H9 (cell line): ENCODE results near the gene MMRN2. TPM values are rescaled to one million over a fixed set of nuclear protein-coding genes. Genes with fewer than 3 reads are reported as not detected.

Source experiments
- DNase-seq: peaks from one replicate; pipeline ENCODE4 v3.0.0-alpha.2; 2017
- H2AFZ ChIP-seq: one replicate; pipeline ENCODE4 v1.6.1; 2013; ENCODE audit warnings: mild to moderate bottlenecking, low read length, control low read depth, moderate library complexity
- H2AK5ac ChIP-seq: 2 replicates; pipeline ENCODE4 v1.6.1; 2013; ENCODE audit warnings: low read length, control low read depth, mixed read lengths; ENCODE audit not compliant: insufficient read length
- H2BK120ac ChIP-seq: one replicate; pipeline ENCODE4 v1.6.1; 2013; ENCODE audit warnings: low read depth, mild to moderate bottlenecking, low read length, control low read depth, inconsistent platforms; ENCODE audit not compliant: poor library complexity, severe bottlenecking
- H2BK12ac ChIP-seq: 2 replicates; pipeline ENCODE4 v1.6.1; 2013; ENCODE audit warnings: low read length, control low read depth, mixed read lengths, low read depth; ENCODE audit not compliant: insufficient read length
- H2BK15ac ChIP-seq: 2 replicates; pipeline ENCODE4 v1.6.1; 2013; ENCODE audit warnings: low read depth, low read length, control low read depth
- H2BK20ac ChIP-seq: one replicate; pipeline ENCODE4 v1.6.1; 2013; ENCODE audit warnings: low read depth, mild to moderate bottlenecking, low read length, control low read depth, inconsistent platforms; ENCODE audit not compliant: poor library complexity, severe bottlenecking
- H2BK5ac ChIP-seq: 2 replicates; pipeline ENCODE4 v1.6.1; 2013; ENCODE audit warnings: low read length, control low read depth, mixed read lengths; ENCODE audit not compliant: insufficient read length
- H3K14ac ChIP-seq: 2 replicates; pipeline ENCODE4 v1.6.1; 2013; ENCODE audit warnings: low read length, control low read depth; ENCODE audit not compliant: insufficient read depth
- H3K18ac ChIP-seq: 2 replicates; pipeline ENCODE4 v1.6.1; 2013; ENCODE audit warnings: low read depth, mild to moderate bottlenecking, mixed read lengths, low read length, control low read depth; ENCODE audit not compliant: insufficient read length
- H3K23ac ChIP-seq: 2 replicates; pipeline ENCODE4 v1.6.1; 2013; ENCODE audit warnings: low read length, control low read depth, mixed read lengths, low read depth; ENCODE audit not compliant: insufficient read length
- H3K23me2 ChIP-seq: 2 replicates; pipeline ENCODE4 v1.6.1; 2013; ENCODE audit warnings: low read depth, mild to moderate bottlenecking, mixed read lengths, low read length, control low read depth; ENCODE audit not compliant: insufficient read length, poor library complexity, severe bottlenecking
- H3K27ac ChIP-seq: 2 replicates; pipeline ENCODE4 v1.5.1; 2013; ENCODE audit warnings: low read length, control low read depth, mixed read lengths, low read depth; ENCODE audit not compliant: insufficient read length
- H3K27me3 ChIP-seq: 2 replicates; pipeline ENCODE4 v1.6.1; 2013; ENCODE audit warnings: low read length, control low read depth, inconsistent platforms; ENCODE audit not compliant: insufficient read depth
- H3K4ac ChIP-seq: 2 replicates; pipeline ENCODE4 v1.6.1; 2013; ENCODE audit warnings: low read depth, mild to moderate bottlenecking, control low read depth, inconsistent platforms, low read length, moderate library complexity
- H3K4me1 ChIP-seq: 2 replicates; pipeline ENCODE4 v1.6.1; 2013; ENCODE audit warnings: low read length, control low read depth, inconsistent platforms; ENCODE audit not compliant: insufficient read depth
- H3K4me2 ChIP-seq: 2 replicates; pipeline ENCODE4 v1.6.1; 2013; ENCODE audit warnings: low read length, control low read depth, mixed read lengths; ENCODE audit not compliant: insufficient read length, insufficient read depth
- H3K56ac ChIP-seq: 2 replicates; pipeline ENCODE4 v1.6.1; 2013; ENCODE audit warnings: low read depth, mild to moderate bottlenecking, mixed read lengths, low read length, control low read depth; ENCODE audit not compliant: insufficient read length
- H3K79me1 ChIP-seq: 2 replicates; pipeline ENCODE4 v1.6.1; 2013; ENCODE audit warnings: low read depth, mild to moderate bottlenecking, moderate library complexity, low read length, control low read depth, inconsistent platforms; ENCODE audit not compliant: insufficient read depth, poor library complexity, severe bottlenecking
- H3K79me2 ChIP-seq: 2 replicates; pipeline ENCODE4 v1.6.1; 2013; ENCODE audit warnings: low read length, control low read depth, inconsistent platforms; ENCODE audit not compliant: insufficient read depth
- H3K9ac ChIP-seq: 2 replicates; pipeline ENCODE4 v1.6.1; 2013; ENCODE audit warnings: low read length, control low read depth, mixed read lengths; ENCODE audit not compliant: insufficient read length; ENCODE audit errors: extremely low read depth
- H3K9me3 ChIP-seq: one replicate; pipeline ENCODE4 v1.6.1; 2013; ENCODE audit warnings: low read depth, low read length, inconsistent platforms; ENCODE audit not compliant: control insufficient read depth
- H3T11ph ChIP-seq: one replicate; pipeline ENCODE4 v1.6.1; 2013; ENCODE audit warnings: mild to moderate bottlenecking, low read length, control low read depth, inconsistent platforms
- H4K20me1 ChIP-seq: one replicate; pipeline ENCODE4 v1.6.1; 2013; ENCODE audit not compliant: control insufficient read depth, insufficient read length, insufficient read depth
- H4K5ac ChIP-seq: 2 replicates; pipeline ENCODE4 v1.6.1; 2013; ENCODE audit warnings: low read depth, mild to moderate bottlenecking, mixed read lengths, low read length, control low read depth; ENCODE audit not compliant: insufficient read length
- H4K8ac ChIP-seq: replicated peaks from 2 replicates; pipeline ENCODE4 v1.6.1; 2013; ENCODE audit warnings: low read length, control low read depth, mixed read lengths, low read depth; ENCODE audit not compliant: insufficient read length
- H4K91ac ChIP-seq: 2 replicates; pipeline ENCODE4 v1.6.1; 2013; ENCODE audit warnings: low read depth, mild to moderate bottlenecking, moderate library complexity, mixed read lengths, low read length, control low read depth; ENCODE audit not compliant: insufficient read length
- H3K27ac Mint-ChIP-seq, 3 experiments: 2 replicates in 2 of 3; 3 replicates in 1 of 3; pipeline ENCODE4 v1.8.0; 2020 to 2021; ENCODE audit warnings: mixed read lengths in 3 of 3, mild to moderate bottlenecking in 1 of 3, moderate library complexity in 1 of 3
- H3K27me3 Mint-ChIP-seq: 2 replicates; pipeline ENCODE4 v1.8.0; 2021; ENCODE audit warnings: low read depth, mild to moderate bottlenecking, moderate library complexity, mixed read lengths
- H3K36me3 Mint-ChIP-seq, 3 experiments: 2 replicates in 2 of 3; 3 replicates in 1 of 3; pipeline ENCODE4 v1.8.0; 2020 to 2021; ENCODE audit warnings: low read depth in 3 of 3, mixed read lengths in 3 of 3; ENCODE audit not compliant: insufficient read depth in 1 of 3
- H3K4me1 Mint-ChIP-seq, 2 experiments: 2 replicates each; pipeline ENCODE4 v1.8.0; 2020; ENCODE audit warnings: mixed read lengths in 2 of 2
- H3K4me3 Mint-ChIP-seq, 2 experiments: 2 replicates in 1 of 2; 3 replicates in 1 of 2; pipeline ENCODE4 v1.8.0; 2020 to 2021; ENCODE audit warnings: mild to moderate bottlenecking in 2 of 2, mixed read lengths in 2 of 2, moderate library complexity in 1 of 2
- H3K9me3 Mint-ChIP-seq, 2 experiments: 2 replicates in 1 of 2; 3 replicates in 1 of 2; pipeline ENCODE4 v1.8.0; 2020; ENCODE audit warnings: mild to moderate bottlenecking in 2 of 2, mixed read lengths in 2 of 2, moderate library complexity in 1 of 2
- WGBS: extraction: QIAGEN DNeasy Blood & Tissue Kit; methylation state at CpG from one replicate; pipeline ENCODE4 v1.1.7; 2013; ENCODE audit warnings: missing lambda C conversion rate, low lambda C conversion rate, mixed read lengths; ENCODE audit not compliant: insufficient read length; ENCODE audit errors: extremely low coverage; 5-methylcytosine and 5-hydroxymethylcytosine counted together
- total RNA-seq: library from RNA; stranded (reverse); gene quantifications from 2 replicates; pipeline ENCODE4 v1.2.1, GENCODE V29; 2021
- TF ChIP-seq, protein P1 (sequence below): fragments of 200-600 bp; sonication (generic); conservative IDR thresholded peaks from 3 replicates; pipeline ENCODE4 v1.8.0; 2021; ENCODE audit warnings: antibody characterized with exemption, mild to moderate bottlenecking

The MMRN2 gene
- total RNA-seq, 1 experiment from 2014 or later, result 1.0 TPM

DNA sequence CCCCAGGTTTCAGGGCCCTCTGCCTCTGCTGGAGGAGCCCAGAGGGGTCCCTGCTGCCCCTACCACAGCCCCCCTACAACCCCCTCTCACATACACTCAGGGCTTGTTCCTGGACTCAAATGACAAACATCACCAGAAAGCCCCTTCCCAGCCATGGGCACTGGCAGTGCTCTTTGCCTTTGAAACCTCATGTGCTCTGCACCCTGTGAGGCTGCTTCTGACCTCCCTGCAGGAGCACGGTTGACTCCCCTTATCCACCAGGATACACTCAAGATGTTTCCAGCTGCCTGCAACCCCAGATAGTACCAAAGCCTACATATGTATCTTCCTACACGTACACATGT lies 7.4 kb upstream of the MMRN2 start:
- Mint-ChIP-seq H3K4me3 (no peak overlapping the region), H3K36me3 (no peaks in the 10 kb centered on the region), H3K27ac (no peak overlapping the region), H3K27me3 (no peaks in the 10 kb centered on the region; the same call in 1 of the 2 replicates), H3K9me3 (no peaks in the 10 kb centered on the region), H3K4me1 (peaks cover 20 to 32% of the 10 kb centered on the region in 2 experiments)
- H4K20me1 ChIP-seq, result no peaks in the 10 kb centered on the region
- no peak overlapping the region for H3K9ac ChIP-seq
- no peak overlapping the region for H3K18ac ChIP-seq
- TF ChIP-seq, protein P1, sequence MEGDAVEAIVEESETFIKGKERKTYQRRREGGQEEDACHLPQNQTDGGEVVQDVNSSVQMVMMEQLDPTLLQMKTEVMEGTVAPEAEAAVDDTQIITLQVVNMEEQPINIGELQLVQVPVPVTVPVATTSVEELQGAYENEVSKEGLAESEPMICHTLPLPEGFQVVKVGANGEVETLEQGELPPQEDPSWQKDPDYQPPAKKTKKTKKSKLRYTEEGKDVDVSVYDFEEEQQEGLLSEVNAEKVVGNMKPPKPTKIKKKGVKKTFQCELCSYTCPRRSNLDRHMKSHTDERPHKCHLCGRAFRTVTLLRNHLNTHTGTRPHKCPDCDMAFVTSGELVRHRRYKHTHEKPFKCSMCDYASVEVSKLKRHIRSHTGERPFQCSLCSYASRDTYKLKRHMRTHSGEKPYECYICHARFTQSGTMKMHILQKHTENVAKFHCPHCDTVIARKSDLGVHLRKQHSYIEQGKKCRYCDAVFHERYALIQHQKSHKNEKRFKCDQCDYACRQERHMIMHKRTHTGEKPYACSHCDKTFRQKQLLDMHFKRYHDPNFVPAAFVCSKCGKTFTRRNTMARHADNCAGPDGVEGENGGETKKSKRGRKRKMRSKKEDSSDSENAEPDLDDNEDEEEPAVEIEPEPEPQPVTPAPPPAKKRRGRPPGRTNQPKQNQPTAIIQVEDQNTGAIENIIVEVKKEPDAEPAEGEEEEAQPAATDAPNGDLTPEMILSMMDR, result no peak
- H3K4ac ChIP-seq, result no peak overlapping the region
- H3K27me3 ChIP-seq, result no peaks in the 10 kb centered on the region
- no peaks in the 10 kb centered on the region for H3K79me2 ChIP-seq
- no peaks in the 10 kb centered on the region for H3K79me1 ChIP-seq
- no peak overlapping the region for H2BK120ac ChIP-seq
- H4K8ac ChIP-seq, result no peak overlapping the region
- H2BK15ac ChIP-seq, result no peak overlapping the region
- no peak overlapping the region for H2BK20ac ChIP-seq
- WGBS, result no CpG with 5 or more reads among the region's 2 CpGs
- no peak overlapping the region for H4K5ac ChIP-seq
- no peak overlapping the region for H3K14ac ChIP-seq
- no peak overlapping the region for H2BK12ac ChIP-seq
- H3K23ac ChIP-seq, result no peak overlapping the region
- H4K91ac ChIP-seq, result no peak overlapping the region
- no peak overlapping the region for H3K56ac ChIP-seq
- H3K4me2 ChIP-seq, result no peak overlapping the region
- H2BK5ac ChIP-seq, result no peak overlapping the region
- H2AK5ac ChIP-seq, result no peak overlapping the region
- no peak overlapping the region for H3T11ph ChIP-seq
- H3K9me3 ChIP-seq, result no peaks in the 10 kb centered on the region
- H3K27ac ChIP-seq, result no peak overlapping the region
- no peak overlapping the region for H2AFZ ChIP-seq
- DNase-seq, result no peak
- peaks cover 2% of the 10 kb centered on the region; the same call in 1 of the 2 replicates for H3K4me1 ChIP-seq
- no peaks in the 10 kb centered on the region for H3K23me2 ChIP-seq
